ENCODE measurements around the gene AK3.

AK3 gene

DNA sequence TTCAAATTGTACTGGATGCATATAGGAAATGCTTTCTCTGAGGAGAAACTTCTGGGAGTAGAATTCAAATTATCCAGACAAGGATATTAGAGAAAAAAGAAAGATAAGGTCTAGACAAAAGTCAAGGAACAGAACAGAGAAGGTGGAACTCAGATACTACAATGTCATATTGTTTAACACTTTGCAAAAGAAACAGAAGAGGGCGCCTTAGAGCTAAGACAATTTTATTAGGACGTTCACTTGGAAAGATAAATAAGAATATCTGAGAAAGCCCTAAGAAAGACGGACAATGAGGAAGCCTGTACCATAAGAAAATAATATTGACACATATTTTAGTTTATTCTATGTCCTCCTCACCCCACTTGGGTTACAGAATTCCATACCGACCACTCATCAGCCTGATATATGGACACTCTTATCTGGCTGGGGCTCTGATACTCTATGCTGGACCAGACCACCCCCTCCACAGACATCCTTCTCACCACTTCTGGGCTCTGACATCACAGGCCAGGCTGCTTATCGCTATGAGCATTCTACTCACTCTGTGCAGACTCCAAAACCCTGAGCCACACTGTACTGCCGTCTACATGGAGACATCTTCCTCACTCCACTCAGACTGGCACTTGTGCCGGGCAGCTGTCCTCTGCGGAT lies 9.1 kb upstream of the AK3 start:
- Histone ChIP-seq H3K27me3 (ENCODE audit: control insufficient read depth, insufficient read depth, low read length, poor library complexity, severe bottlenecking) (no peaks in the 10 kb centered on the region), H3K4me1 (ENCODE audit: control insufficient read depth, insufficient read depth, low read length) (no peaks in the 10 kb centered on the region), H3K9me3 (ENCODE audit: control insufficient read depth, low read length) (no peaks in the 10 kb centered on the region), H3K36me3 (ENCODE audit: control insufficient read depth, insufficient read depth, low read length) (no peaks in the 10 kb centered on the region), H3K4me3 (ENCODE audit: insufficient read depth, low read depth, low read length) (no peak overlapping the region), H3K27ac (ENCODE audit: insufficient read depth, low read depth, low read length, poor library complexity, severe bottlenecking) (no peak overlapping the region)
- 52 to 60% methylated on average over 6 to 7 of the region's 8 CpGs for WGBS, 2 experiments

DNA sequence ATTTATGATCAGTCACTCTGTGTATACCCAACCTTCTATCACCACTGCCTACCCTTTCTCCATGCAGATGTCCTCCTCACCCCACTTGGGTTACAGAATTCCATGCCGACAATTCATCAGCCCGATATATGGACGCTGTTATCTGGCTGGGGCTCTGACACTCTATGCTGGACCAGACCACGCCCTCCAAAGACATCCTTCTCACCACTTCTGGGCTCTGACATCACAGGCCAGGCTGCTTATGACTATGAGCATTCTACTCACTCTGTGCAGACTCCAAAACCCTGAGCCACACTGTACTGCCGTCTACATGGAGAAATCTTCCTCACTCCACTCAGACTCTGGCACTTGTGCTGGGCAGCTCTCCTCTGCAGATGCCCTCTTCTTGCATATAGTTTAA lies 7.6 kb upstream of the AK3 start:
- Histone ChIP-seq H3K4me3 (ENCODE audit: insufficient read depth, low read depth, low read length) (no peak overlapping the region), H3K4me1 (ENCODE audit: control insufficient read depth, insufficient read depth, low read length) (no peaks in the 10 kb centered on the region), H3K9me3 (ENCODE audit: control insufficient read depth, low read length) (no peaks in the 10 kb centered on the region), H3K27me3 (ENCODE audit: control insufficient read depth, insufficient read depth, low read length, poor library complexity, severe bottlenecking) (no peaks in the 10 kb centered on the region), H3K27ac (ENCODE audit: insufficient read depth, low read depth, low read length, poor library complexity, severe bottlenecking) (no peak overlapping the region), H3K36me3 (ENCODE audit: control insufficient read depth, insufficient read depth, low read length) (no peaks in the 10 kb centered on the region)
- WGBS, 2 experiments: 93% methylated on average over 5 of the region's 5 CpGs

DNA sequence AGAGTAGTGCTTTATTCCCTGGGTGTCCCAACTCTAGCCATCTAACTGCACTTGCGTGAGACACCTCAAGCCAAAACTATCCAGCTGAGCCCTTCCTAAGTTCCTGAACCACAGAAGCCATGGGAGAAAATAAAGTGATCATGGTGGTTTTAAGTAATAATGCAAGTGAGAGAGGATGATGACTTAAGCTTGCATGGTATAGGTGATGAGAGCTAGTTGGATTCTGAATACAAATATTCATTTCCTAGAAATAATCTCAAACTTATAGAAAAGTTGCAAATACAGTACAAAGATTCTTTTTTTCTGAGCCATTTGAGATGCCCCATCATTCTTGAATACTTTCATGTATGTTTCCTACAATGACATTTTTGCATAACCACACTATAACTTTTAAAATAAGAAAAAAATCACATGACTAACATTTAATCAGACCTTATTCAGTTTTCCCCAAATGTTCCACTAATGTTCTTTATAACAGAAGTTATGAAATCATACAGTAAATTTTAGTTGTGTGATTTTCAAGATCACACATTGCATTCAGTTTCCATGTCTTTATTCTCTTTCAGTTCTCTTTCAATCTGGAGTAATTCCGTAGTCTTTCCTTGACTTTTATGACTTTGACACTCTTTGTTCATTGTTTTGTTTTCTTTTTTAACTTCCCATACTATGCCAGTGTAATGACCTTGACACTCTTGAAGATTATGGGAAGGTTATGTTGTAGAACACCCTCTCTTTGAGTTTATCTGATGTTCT lies 5.5 kb upstream of the AK3 start:
- Histone ChIP-seq H3K4me3 (ENCODE audit: insufficient read depth, low read depth, low read length) (no peak overlapping the region), H3K4me1 (ENCODE audit: control insufficient read depth, insufficient read depth, low read length) (no peaks in the 10 kb centered on the region), H3K27ac (ENCODE audit: insufficient read depth, low read depth, low read length, poor library complexity, severe bottlenecking) (no peak overlapping the region), H3K9me3 (ENCODE audit: control insufficient read depth, low read length) (no peaks in the 10 kb centered on the region), H3K27me3 (ENCODE audit: control insufficient read depth, insufficient read depth, low read length, poor library complexity, severe bottlenecking) (peaks cover 7% of the 10 kb centered on the region), H3K36me3 (ENCODE audit: control insufficient read depth, insufficient read depth, low read length) (no peaks in the 10 kb centered on the region)
- WGBS, 2 experiments: 85 to 92% methylated on average over 2 of the region's 2 CpGs

DNA sequence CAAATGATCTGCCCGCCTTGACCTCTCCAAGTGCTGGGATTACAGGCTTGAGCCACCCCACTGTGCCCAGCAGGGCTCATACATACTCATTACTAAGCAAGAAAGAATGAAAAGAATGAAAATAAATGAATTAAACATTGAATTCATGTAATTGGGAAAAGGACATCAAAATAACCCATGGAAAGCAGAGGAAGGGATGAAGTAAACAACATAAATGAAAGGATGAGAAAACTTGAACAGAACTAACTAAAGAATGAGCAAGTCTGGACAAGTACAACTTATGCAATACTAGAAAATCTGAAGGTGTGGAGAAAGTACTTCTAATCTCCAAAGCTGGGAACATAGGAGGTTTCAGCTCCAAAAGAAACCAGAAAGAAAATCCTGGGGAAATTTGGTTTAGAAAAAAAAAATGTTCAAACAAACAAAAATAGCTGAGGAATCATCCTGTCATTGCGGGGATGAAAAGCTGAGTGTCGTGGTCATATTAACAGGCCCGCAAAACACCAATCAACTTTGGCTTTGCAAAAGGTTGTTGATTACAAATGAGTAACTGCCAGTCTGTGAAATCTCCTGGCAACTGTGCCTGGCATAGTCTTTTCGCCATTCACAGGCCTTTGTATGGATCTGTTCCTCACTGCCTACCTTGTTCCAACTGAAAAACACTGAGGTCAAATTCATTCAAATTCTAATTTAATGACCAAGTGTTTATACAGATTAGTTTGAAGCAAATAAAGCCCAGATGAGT lies 2.3 kb upstream of the AK3 start:
- no peaks in the 10 kb centered on the region for H3K4me1 ChIP-seq (ENCODE audit: control insufficient read depth, insufficient read depth, low read length)
- no peak overlapping the region for H3K4me3 ChIP-seq (ENCODE audit: insufficient read depth, low read depth, low read length)
- no peak overlapping the region for H3K27ac ChIP-seq (ENCODE audit: insufficient read depth, low read depth, low read length, poor library complexity, severe bottlenecking)
- H3K36me3 ChIP-seq (ENCODE audit: control insufficient read depth, insufficient read depth, low read length): no peaks in the 10 kb centered on the region
- peaks cover 7% of the 10 kb centered on the region for H3K27me3 ChIP-seq (ENCODE audit: control insufficient read depth, insufficient read depth, low read length, poor library complexity, severe bottlenecking)
- 65% methylated on average over 5 of the region's 5 CpGs for WGBS, 2 experiments
- no peaks in the 10 kb centered on the region for H3K9me3 ChIP-seq (ENCODE audit: control insufficient read depth, low read length)

- WGBS, 2 experiments: 61% methylated on average over 3 of the region's 3 CpGs
- Histone ChIP-seq H3K27me3 (ENCODE audit: control insufficient read depth, insufficient read depth, low read length, poor library complexity, severe bottlenecking) (peaks cover 7% of the 10 kb centered on the region), H3K4me1 (ENCODE audit: control insufficient read depth, insufficient read depth, low read length) (no peaks in the 10 kb centered on the region), H3K36me3 (ENCODE audit: control insufficient read depth, insufficient read depth, low read length) (no peaks in the 10 kb centered on the region), H3K27ac (ENCODE audit: insufficient read depth, low read depth, low read length, poor library complexity, severe bottlenecking) (no peak overlapping the region), H3K9me3 (ENCODE audit: control insufficient read depth, low read length) (no peaks in the 10 kb centered on the region), H3K4me3 (ENCODE audit: insufficient read depth, low read depth, low read length) (no peak overlapping the region)
These were observed 1.2 kb upstream of the AK3 start for GRCh38 chr9:4742246-4742645.

DNA sequence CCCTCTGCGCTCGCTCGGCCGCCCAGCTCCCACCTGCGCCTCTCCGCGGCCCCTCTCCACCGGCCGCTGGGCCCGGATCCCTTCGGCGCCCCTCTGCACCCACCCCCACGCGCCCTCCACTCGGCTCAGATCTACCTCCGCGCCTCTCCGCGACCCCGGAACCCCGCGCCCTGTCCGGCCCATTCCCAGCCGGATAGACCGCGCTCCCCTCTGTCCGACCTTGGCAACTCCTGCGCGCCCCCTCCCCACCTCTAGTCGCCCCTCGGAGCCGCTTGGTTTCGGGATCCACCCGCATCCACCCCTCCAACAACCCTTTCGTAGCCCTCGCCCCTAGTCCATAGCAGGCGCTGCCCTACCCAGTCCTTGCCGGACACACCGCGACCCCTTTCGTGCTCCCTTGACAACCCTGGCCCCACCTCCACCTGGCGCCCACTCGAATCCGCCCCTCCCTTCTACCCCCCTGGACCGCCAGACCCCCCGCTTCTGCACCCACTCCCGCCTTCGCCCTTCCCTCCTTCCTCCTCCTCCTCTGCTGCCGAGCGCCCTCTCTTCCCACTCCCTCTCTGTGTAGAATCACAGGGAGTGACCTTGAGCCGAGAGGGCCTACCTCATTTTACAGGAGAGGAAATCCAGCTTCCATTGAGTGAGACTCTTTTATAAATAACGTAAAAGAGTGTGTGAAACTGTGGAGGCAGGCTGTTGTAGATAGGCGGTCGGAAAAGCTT lies 525 bp upstream of the AK3 start:
- Histone ChIP-seq H3K27ac (ENCODE audit: insufficient read depth, low read depth, low read length, poor library complexity, severe bottlenecking) (peak overlapping the region; percentile 36), H3K27me3 (ENCODE audit: control insufficient read depth, insufficient read depth, low read length, poor library complexity, severe bottlenecking) (peaks cover 7% of the 10 kb centered on the region), H3K4me1 (ENCODE audit: control insufficient read depth, insufficient read depth, low read length) (no peaks in the 10 kb centered on the region), H3K36me3 (ENCODE audit: control insufficient read depth, insufficient read depth, low read length) (no peaks in the 10 kb centered on the region), H3K9me3 (ENCODE audit: control insufficient read depth, low read length) (no peaks in the 10 kb centered on the region), H3K4me3 (ENCODE audit: insufficient read depth, low read depth, low read length) (peak overlapping the region; percentile 62)
- 2% methylated on average over 54 of the region's 54 CpGs for WGBS, 2 experiments

GRCh38 chr9:4740388-4740637 lies 689 bp downstream of the AK3 start:
- Histone ChIP-seq H3K4me3 (ENCODE audit: insufficient read depth, low read depth, low read length) (peak overlapping the region; percentile 62), H3K27me3 (ENCODE audit: control insufficient read depth, insufficient read depth, low read length, poor library complexity, severe bottlenecking) (peaks cover 7% of the 10 kb centered on the region), H3K36me3 (ENCODE audit: control insufficient read depth, insufficient read depth, low read length) (no peaks in the 10 kb centered on the region), H3K27ac (ENCODE audit: insufficient read depth, low read depth, low read length, poor library complexity, severe bottlenecking) (no peak overlapping the region), H3K9me3 (ENCODE audit: control insufficient read depth, low read length) (no peaks in the 10 kb centered on the region), H3K4me1 (ENCODE audit: control insufficient read depth, insufficient read depth, low read length) (no peaks in the 10 kb centered on the region)
- 0 to 1% methylated on average over 4 of the region's 4 CpGs for WGBS, 2 experiments

DNA sequence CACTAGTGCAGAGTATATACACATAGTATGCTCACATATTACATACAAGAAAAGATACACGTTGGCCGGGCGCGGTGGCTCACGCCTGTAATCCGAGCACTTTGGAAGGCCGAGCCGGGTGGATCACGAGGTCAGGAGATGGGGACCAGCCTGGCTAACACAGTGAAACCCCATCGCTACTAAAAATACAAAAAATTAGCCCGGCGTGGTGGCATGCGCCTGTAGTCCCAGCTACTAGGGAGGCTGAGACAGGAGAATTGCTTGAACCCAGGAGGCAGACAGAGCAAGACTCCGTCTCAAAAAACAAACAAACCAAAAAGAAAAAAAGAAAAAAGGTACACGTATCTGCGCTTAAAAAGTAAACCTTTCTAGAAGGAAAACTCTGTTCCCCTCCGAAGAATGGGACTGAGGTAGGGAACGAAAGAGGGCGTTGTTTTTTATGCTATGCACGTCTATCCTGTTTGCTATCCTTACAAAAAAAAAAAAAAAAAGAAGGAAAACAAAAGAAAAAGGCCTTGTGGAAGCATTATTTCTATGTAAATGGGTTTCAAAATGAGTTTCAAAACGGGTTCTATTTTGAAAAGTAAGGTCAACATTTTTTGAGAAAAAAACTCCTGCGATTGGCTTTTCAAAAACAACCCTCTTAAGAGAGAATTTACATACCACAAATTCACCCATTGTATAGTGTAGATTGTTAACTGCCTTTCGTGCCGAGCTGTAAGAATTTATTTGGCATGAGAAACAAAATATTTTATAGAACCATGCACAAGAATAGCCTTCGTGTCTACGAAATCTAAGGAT lies 1.2 kb downstream of the AK3 start:
- 46 to 51% methylated on average over 18 to 23 of the region's 26 CpGs for WGBS, 2 experiments
- Histone ChIP-seq H3K9me3 (ENCODE audit: control insufficient read depth, low read length) (no peaks in the 10 kb centered on the region), H3K27ac (ENCODE audit: insufficient read depth, low read depth, low read length, poor library complexity, severe bottlenecking) (no peak overlapping the region), H3K27me3 (ENCODE audit: control insufficient read depth, insufficient read depth, low read length, poor library complexity, severe bottlenecking) (peaks cover 7% of the 10 kb centered on the region), H3K4me3 (ENCODE audit: insufficient read depth, low read depth, low read length) (peak overlapping the region; percentile 62), H3K36me3 (ENCODE audit: control insufficient read depth, insufficient read depth, low read length) (no peaks in the 10 kb centered on the region), H3K4me1 (ENCODE audit: control insufficient read depth, insufficient read depth, low read length) (no peaks in the 10 kb centered on the region)

- 90% methylated on average over 19 of the region's 19 CpGs for WGBS, 2 experiments
- Histone ChIP-seq H3K4me3 (ENCODE audit: insufficient read depth, low read depth, low read length) (no peak overlapping the region), H3K36me3 (ENCODE audit: control insufficient read depth, insufficient read depth, low read length) (no peaks in the 10 kb centered on the region), H3K27ac (ENCODE audit: insufficient read depth, low read depth, low read length, poor library complexity, severe bottlenecking) (no peak overlapping the region), H3K9me3 (ENCODE audit: control insufficient read depth, low read length) (no peaks in the 10 kb centered on the region), H3K27me3 (ENCODE audit: control insufficient read depth, insufficient read depth, low read length, poor library complexity, severe bottlenecking) (peaks cover 7% of the 10 kb centered on the region), H3K4me1 (ENCODE audit: control insufficient read depth, insufficient read depth, low read length) (no peaks in the 10 kb centered on the region)
These were observed 2.0 kb downstream of the AK3 start for GRCh38 chr9:4738866-4739586.

All from ectodermal cell (in vitro differentiated cells).